Neural progenitor cell (in vitro differentiated cells): Measurements from ENCODE around the gene CITED4.

Experiments used
- EZH2 ChIP-seq: fragments of 200-600 bp; sonication (generic); IDR thresholded peaks from 2 replicates; pipeline ENCODE4 v1.6.1; 2017; ENCODE audit warnings: antibody characterized with exemption, mild to moderate bottlenecking, moderate library complexity
- EZH2phosphoT487 ChIP-seq: fragments of 200-600 bp; sonication (generic); IDR thresholded peaks from 2 replicates; pipeline ENCODE4 v1.6.1; 2017; ENCODE audit warnings: antibody characterized with exemption
- TF ChIP-seq, protein P1 (sequence below): fragments of 200-600 bp; sonication (generic); IDR thresholded peaks from 2 replicates; pipeline ENCODE4 v1.5.1; 2017; ENCODE audit warnings: antibody characterized with exemption, mild to moderate bottlenecking

DNA sequence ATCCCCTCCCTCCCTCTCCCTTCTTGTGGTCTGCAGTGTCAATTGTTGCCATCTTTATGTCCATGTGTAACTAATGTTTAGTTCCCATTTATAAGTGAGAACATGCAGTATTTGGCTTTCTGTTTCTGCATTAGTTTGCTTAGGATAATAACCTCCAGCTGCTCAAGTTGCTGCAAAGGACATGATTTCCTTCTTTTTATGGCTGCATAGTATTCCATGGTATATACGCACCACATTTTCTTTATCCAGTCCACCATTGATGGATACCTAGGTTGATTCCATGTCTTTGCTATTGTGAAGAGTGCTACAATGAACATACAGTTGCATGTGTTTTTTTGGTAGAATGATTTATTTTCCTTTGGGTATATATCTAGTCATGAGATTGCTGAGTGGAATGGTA is 16.3 kb downstream of the CITED4 start:
- TF ChIP-seq, protein P1, sequence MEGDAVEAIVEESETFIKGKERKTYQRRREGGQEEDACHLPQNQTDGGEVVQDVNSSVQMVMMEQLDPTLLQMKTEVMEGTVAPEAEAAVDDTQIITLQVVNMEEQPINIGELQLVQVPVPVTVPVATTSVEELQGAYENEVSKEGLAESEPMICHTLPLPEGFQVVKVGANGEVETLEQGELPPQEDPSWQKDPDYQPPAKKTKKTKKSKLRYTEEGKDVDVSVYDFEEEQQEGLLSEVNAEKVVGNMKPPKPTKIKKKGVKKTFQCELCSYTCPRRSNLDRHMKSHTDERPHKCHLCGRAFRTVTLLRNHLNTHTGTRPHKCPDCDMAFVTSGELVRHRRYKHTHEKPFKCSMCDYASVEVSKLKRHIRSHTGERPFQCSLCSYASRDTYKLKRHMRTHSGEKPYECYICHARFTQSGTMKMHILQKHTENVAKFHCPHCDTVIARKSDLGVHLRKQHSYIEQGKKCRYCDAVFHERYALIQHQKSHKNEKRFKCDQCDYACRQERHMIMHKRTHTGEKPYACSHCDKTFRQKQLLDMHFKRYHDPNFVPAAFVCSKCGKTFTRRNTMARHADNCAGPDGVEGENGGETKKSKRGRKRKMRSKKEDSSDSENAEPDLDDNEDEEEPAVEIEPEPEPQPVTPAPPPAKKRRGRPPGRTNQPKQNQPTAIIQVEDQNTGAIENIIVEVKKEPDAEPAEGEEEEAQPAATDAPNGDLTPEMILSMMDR: no peak
- TF ChIP-seq EZH2 (no peak), EZH2phosphoT487 (no peak)
